GM12864 (cell line): Measurements from ENCODE around the gene CENPO.

Experiments used
- DNase-seq: peaks from one replicate; pipeline ENCODE4 v3.0.0-alpha.2; 2011; ENCODE audit warnings: low read depth
- H3K4me3 ChIP-seq: 2 replicates; pipeline ENCODE4 v1.5.1; 2011; ENCODE audit warnings: mild to moderate bottlenecking, low read depth, low read length, control low read depth
- CTCF ChIP-seq: IDR thresholded peaks from 2 replicates; pipeline ENCODE4 v1.5.1; 2011; ENCODE audit warnings: low read depth, mild to moderate bottlenecking, moderate library complexity, low read length, control low read depth, inconsistent platforms; ENCODE audit errors: missing control alignments

CENPO gene

GRCh38 chr2:24855022-24855622 lies 61.9 kb downstream of the CENPO start:
- no peak for TF ChIP-seq CTCF
- no peak overlapping the region for H3K4me3 ChIP-seq
- no peak for DNase-seq

GRCh38 chr2:24855726-24856125 lies 62.5 kb downstream of the CENPO start:
- no peak for DNase-seq

GRCh38 chr2:24856791-24857211 lies 63.6 kb downstream of the CENPO start:
- TF ChIP-seq CTCF, result no peak
- no peak overlapping the region for H3K4me3 ChIP-seq
- DNase-seq, result no peak

More at GRCh38 chr2:24855726-24856125, 62.5 kb downstream of the CENPO start:
- no peak for TF ChIP-seq CTCF
- H3K4me3 ChIP-seq, result no peak overlapping the region

- no peak for TF ChIP-seq CTCF
- DNase-seq, result no peak
- no peak overlapping the region for H3K4me3 ChIP-seq
These were observed 64.5 kb downstream of the CENPO start for GRCh38 chr2:24857746-24858145.

GRCh38 chr2:24858996-24859395 lies 65.8 kb downstream of the CENPO start:
- TF ChIP-seq CTCF, result no peak
- no peak for DNase-seq
- no peak overlapping the region for H3K4me3 ChIP-seq

- no peak for DNase-seq
- H3K4me3 ChIP-seq, result no peak overlapping the region
- TF ChIP-seq CTCF, result no peak
These were observed 66.9 kb downstream of the CENPO start for GRCh38 chr2:24859968-24860600.

- no peak for TF ChIP-seq CTCF
- no peak overlapping the region for H3K4me3 ChIP-seq
- DNase-seq, result no peak
These were observed 67.4 kb downstream of the CENPO start for GRCh38 chr2:24860631-24861030.
